M059J (cell line): ENCODE data around the gene DMD. TPM values are rescaled to one million over a fixed set of nuclear protein-coding genes. Genes with fewer than 3 reads are reported as not detected.
A peak's percentile ranks its signal among the peaks of the same experiment; 100 is the strongest.
"Not testable (repeated sequence)": the region's sequence is repeated elsewhere in the genome, so short reads cannot be mapped to it uniquely, and the experiment has no call there.

Source experiments
- DNase-seq: peaks from one replicate; pipeline ENCODE4 v3.0.0-alpha.2; 2012; ENCODE audit warnings: low read depth
- total RNA-seq: library from RNA; depleted of rRNA; stranded (reverse); fragments of >200 nt; shearing (Covaris generic); gene quantifications from 2 replicates; pipeline ENCODE4 v1.2.3, GENCODE V29; 2014

DMD gene
- total RNA-seq, 1 experiment from 2014 or later = 1.1 TPM

DNA sequence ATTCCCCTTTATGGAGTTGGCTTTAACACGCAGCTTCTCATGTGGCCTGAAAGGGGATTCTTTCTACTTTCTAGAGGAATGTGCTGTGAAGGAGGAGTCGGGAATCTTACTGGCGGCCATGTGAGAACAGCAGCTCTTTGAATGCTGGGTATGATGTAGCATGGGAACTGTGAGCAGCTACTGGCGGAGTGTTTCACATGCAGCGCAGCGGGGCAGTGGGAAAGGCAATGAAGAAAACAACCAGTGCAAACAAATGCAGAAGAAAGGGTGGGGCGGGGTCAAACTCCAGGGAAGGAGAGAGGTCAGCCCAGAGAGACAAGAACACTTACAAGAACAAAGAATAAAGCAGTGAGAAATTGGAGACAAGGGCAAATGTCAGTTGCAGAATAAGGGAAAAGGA, 1775.8 kb downstream of the DMD start:
- no peak for DNase-seq

DNA sequence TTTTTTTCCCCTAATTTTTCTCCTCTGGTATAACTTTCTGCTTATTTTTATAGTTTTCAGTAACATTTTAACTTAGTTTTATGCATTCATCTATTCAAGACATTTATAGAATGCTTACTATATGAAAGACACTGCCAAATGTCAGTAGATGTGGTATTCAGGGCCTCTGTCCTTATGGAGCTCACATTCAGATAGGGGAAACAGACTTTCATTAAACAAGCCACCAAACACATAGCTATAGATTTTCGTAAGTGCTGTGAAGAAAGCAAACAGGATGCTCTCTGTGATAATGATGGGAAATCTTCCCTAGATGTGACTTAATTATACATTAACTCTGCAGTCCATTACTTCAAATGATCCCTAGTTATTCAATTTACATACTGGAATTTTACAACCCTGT, 1777.5 kb downstream of the DMD start:
- no peak for DNase-seq

DNA sequence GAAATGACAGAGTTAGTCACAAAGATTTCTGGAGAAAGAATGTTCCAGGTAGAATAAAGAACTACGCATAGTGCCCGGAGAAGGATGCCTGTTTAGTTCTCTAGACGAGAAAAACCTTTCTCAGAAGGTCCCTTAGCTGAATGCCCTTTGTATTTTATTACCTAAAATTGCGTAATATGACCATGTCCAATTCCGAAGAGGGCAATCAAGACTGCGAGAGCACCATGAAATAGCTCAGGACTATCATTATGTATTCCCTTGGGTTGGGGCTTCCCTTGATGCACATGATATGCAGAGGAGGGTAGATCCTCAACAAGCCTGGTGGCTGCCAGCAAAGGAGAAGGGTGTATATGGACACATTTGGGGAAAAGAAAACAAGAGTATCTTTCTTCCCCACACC, 1781.4 kb downstream of the DMD start:
- DNase-seq = no peak

DNA sequence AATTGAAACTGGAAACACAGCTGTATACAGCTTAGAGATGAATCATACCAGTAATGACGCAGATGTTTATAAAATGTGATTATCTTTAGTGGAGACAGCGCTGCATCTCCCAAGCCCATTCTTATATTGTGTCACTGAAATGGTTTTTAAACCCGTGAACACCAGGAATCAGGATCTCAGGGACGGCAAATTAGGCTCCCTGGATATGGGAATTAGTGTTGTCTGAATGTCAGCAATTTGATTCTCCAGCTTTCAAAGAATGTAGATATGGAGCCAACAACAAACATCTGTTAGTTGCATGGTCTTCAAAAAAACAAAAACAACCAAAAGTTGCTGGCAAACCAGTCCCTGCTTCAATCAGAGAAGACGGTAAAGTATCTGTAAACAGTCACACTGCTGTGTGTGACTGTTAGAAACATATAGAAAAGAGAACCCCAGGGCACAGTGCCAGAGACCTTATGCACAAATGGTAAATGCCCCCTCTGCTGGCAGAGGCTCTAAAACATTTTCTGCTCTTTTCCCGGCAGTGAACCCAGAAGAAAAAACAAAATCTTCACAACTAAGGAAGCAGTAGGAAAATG, 1787.7 kb downstream of the DMD start:
- DNase-seq = peak; percentile 30

DNA sequence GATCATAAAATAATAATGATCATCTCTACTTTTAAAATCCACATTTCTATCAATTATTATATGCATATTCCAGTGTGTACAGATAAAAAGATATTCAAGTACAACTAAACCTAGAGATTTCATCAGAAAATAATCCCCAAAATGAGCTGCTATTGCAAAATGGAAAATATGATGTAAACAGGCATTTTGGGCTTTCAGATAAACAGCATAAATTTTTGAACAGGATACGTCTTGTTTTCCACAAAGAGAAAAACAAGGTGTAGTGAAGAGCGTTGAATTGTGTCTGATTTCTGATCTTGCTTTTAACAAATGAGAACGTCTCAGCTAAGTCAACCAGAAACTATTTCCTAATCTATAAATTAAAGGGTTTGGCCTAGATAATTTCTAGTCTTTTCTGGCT, 1789.9 kb downstream of the DMD start:
- DNase-seq = no peak

DNA sequence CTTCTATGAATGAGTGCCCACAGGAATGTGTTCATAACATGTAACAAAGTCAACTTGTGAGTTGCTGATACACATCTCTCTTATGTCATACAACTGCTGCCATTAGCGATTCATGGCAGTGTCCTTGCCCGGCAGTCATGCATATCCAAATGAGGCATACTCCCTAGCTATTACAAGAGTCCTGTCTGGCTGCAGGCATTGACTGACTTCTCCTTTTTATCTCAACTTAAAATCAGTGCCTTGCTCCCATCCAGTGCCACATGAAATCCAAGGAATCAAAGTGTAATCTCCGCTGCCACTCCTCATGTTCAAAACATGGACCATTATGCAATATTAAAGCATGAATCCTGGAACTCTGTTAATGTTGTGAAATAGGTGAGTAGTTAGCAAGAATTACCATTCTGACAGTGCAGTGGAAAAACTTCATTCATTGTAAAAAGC, 1790.6 kb downstream of the DMD start:
- DNase-seq = peak; percentile 14

DNA sequence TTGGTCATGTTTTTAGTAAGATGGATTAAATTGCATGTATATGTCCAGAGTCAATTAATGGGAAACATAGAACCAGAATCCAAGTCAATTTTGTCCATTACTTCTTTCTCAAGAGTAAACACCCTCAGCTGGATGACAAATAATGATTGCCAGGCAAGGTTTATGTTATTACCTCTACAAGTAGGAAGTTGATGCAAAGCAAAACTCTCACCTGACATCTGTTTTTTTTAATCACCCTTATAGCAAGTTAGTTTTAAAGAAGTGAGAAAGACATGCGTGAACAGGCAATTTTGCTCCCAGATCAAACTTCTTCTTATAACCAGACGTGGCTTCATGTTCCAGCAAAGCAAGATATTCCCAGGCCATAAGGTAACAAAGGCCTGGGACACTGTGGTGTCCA, 1791.0 kb downstream of the DMD start:
- no peak for DNase-seq

DNA sequence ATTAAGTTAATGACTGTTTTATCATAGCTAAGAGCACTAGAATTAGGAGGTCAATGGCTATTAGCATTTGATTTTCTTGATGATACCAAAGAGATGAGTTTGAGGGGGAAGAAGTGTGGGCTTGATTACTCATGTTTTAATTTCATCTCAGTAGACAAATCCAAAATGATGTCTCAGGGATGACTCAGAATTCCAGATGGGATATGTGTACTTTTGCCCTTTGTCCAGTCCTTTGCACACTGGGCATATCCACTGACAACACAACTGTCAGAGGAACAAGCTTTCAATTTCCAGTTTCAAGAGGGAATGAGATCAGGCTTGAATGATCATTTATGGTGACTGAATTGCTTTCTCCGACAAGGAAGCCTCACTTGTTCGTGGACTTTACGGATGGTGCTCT, 1814.2 kb downstream of the DMD start:
- DNase-seq = peak; percentile 53

DNA sequence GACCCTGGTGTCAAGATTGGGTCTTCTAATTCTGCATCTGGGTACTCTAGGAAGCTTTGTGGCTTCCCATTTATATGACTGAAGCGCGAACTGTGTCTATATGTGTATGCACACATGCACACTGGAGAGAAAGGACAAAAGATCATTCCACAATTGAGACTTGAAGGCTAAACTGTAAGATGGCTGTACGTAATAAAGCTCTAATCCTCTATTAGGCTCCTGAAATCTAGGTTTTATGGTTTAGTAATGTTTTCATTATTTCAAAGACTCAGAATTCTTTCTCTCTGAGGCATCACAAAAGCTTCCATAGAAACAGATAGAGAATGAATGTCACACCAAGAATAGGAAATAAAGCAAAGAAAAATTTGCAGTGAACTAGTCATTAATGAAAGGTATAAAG, 1818.8 kb downstream of the DMD start:
- no peak for DNase-seq

DNA sequence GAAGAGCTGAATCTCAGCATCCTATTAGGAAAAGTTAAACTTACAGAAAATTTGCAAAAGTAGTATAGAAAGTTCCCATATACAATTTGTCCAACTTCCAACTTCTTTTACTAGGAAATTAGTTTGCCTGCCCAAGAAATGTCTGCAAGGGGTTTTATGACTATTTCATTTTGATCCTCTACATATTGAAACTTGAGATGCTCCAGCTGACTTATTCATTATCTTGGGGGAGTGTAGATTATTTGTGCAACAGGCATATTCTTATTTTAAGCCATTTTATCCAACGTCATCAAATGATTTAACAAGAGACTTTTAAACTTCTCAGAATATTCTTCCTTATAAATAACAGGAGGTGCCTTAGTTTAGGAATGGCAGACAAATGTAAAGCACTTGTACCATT, 1822.4 kb downstream of the DMD start:
- DNase-seq = no peak

DNA sequence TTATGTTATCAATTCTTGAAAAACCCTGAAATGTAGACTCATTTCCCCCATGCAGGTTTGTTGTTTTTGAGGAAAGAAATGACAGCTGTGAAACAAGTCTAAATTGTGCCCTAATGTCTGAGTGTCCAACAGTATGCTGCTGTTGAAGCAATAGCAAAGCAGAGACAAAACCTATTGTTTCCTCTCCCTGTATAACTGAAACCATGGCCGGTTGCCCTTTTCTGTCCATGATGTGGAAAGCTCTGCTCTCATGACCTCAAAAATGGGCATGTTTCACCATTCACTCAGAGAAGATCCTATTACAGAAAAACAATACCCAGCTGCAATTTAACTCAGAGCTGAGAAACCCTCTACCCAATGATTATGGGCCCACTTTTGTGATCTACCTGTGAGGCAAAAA, 1826.9 kb downstream of the DMD start:
- no peak for DNase-seq

DNA sequence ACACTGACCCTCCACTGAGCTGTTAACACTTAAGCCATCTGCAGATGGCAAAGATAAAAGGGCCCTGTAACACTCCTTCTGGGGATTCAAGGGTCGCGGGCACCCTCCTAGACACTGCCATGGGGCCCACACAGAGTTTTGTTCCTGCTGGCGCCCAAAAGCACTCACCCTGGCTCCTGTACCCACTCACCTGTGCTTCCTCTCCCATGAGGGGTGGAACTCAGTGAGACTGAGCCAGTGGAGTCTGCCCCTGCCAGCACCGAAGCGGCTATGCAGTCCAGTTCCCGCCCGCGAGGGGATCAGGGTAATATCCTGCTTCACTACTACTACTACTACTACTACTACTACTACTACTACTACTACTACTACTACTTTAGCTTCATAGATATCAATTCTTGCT, 1827.4 kb downstream of the DMD start:
- no peak for DNase-seq

DNA sequence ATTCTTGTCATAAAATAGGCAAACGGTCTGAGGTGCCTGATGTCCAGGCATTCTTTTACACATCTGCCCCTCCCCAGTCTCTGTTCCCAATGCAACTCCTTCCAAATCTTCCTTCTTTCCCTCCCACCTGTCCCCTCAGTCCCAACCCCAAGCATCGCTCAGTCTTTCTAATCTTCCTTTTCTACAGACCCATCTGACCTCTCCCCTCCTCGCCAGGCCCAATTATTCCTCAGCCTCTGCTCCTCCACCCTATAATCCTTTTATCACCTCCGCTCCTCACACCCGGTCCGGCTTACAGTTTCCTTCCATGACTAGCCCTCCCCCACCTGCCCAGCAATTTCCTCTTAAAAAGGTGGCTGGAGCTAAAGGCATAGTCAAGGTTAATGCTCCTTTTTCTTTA, 1832.4 kb downstream of the DMD start:
- DNase-seq = not testable (repeated sequence)

DNA sequence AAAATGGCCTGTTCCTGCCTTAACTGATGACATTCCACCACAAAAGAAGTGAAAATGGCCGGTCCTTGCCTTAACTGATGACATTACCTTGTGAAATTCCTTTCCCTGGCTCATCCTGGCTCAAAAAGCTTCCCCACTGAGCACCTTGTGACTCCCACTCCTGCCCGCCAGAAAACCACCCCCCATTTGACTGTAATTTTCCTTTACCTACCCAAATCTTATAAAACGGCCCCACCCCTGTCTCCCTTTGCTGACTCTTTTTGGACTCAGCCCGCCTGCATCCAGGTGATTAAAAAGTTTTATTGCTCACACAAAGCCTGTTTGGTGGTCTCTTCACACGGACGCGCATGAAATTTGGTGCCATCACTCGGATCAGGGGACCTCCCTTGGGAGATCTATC, 1833.5 kb downstream of the DMD start:
- not testable (repeated sequence) for DNase-seq

DNA sequence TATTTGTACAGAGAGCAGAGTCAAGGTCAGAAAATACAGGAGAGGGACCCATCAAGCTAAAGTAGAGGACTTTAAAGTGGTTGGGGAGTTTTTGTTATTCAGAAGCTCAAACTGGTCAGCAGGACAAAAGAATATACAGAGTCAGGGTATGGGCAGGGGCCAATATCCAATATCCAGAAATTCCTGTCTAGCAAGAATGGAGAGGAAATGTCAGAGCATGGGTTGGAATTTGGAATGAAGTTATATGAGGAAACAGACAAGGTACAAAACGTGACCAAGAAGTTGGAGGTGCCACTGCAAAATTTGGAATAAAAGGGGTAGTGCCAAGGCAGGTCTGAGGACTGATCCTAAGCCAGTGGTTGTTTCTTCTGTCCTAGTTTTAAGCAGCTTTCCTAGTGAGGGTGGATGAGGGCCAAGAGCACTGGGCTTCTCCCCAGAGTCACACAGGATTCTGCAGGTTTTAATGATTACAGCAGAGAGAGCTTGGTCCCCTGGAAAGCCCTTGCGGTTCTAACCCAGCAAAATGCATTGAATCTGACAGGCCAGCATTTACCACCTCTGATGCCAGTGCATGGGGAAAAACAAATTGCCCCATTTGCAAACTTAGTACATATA, 1834.8 kb downstream of the DMD start:
- no peak for DNase-seq

DNA sequence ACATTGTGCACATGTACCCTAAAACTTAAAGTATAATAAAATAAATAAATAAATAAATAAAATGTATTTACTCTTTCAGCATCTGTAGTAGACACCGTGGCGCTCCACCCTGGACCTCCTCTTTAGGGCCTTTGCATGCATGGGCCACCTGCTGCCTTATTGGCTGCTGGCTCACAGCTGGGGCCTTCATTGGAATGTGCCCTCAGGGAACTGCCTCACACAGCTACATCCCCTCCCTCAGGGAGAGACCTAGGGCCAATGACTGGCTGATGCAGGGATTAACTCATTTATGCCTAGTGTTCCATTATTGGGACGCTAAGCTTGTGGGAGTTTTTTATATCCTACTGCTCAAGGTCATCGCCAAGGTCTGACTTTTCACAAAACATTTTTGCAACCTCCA, 1836.6 kb downstream of the DMD start:
- DNase-seq = no peak

DNA sequence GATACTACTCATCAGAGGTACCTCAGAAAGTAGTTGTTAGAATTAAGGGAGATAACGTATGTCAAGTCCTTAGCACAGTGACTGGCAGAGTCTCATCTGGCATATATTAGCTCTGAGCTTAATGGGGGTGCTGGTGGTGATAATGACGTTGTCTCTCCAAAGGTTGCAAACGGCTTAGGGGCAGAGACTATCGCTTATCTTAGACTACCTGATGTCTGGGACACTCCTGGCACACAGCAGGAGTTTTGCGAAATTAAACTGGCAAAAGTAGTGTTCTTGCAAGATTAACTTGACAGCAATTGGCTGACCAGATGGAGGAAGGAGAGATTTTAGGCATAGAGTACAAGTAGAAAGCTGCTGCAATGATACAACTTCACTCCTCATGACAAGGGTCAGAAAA, 1839.4 kb downstream of the DMD start:
- no peak for DNase-seq

DNA sequence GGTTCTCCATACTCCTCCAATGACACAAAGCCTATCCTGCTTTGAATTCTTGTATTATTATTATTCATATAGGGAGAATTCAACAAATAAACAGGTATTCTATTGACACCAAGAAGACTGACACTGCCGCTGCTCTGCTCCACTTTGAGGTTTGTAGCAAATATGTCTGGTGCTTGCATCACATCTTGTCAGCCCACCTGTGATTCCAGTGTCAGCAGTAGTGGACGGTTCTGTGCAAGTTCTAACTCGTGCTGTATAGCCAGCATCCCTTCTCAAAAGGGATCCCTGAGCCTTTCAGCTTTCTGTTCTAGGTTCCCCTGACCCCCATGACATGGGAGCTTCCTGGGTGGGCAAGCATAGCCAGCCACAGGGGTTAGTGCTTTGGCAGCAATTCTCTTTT, 1843.5 kb downstream of the DMD start:
- no peak for DNase-seq

DNA sequence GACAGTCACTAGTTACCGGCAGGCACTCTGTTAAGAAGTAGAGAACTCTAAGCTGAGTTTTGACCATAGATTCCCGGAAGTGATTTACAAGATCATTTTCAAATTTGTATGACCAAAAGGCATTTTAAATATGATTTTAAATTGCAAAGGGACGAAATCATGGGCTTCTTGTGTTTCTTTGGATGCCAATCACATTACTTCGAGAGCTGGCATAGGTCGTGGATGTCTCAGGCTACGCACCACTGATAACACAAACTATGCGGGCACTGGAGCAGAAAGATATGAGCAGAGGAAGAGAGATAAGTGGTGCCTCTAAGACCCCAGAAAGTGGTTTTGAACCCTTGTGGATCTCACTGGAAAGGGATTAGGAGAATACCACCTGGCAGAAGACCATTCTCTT, 1845.3 kb downstream of the DMD start:
- no peak for DNase-seq

DNA sequence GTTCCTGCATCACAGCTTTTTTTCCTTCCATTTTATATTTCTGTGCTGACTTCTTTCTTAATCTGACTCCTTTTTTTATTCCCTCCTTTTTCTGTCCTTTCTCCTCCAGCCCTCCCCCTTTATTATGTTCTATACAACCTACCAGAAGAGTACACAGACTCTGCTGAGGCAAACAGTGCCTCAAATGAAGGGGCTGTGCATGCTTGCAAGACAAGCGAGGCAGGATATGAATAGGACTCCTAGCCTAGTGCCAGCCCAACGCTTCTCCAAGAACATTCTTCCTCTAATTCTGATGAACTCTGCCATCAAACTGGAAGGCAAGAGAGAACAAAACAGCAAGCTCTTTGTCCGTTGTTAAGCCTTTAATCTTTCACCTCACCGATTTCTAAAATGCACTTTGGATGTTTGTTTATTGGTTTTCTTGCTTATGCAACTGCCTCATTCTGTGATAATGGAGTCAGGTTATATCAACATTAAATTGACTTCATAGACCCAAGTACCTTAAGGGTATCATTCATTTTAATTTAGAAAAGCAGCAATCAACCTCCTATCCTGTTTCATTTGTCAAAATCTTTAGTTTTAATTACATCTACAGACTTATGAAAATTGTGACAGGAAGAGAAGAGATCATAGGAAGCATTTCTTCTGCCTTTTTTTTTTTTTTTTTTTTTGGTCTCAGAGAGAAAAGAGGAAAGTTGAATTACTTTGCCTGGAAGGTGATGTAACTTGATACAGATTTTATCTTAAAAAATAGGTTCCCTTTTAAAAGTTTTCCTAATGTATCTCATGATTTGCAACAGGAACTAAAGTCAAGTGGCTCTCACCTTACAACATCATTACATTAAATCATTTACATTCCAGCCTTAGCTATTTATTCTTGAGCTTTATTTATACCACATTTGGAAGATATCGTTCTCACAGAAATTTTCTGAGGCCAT, 1854.8 kb downstream of the DMD start:
- no peak for DNase-seq

DNA sequence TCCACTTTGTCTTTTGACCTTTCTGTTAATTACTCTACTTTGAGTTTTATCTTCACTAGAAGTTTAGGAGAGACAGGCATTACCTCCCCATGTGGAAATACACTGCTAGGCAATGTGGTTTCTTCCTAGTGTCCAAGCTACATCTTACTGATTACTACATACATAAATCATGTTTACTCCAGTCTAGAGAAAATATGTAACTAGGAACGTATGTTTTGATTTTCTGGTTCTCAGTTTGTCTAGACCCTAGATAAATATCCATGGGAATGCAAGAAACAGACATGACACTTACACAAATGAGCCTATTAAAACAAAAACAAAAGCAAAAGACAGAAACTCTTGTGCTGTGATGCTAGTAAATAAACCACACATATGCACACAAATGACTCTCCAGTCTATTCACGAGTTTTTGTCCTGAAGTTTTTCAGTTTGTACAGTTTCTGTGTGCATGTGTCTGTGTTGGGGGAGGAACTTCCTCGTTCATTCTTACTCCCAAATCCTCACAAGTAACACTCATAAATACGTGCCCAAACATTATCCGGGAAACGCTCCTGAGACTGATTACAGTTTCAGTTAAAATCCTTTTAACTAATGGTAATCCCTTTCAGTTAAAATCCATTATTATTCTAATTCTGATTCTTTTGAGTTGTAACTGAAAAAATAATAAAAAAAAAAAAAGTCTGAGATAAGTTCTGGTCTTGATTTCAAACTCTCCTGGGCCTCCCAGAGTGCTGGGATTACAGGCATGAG, 1856.0 kb downstream of the DMD start:
- no peak for DNase-seq

DNA sequence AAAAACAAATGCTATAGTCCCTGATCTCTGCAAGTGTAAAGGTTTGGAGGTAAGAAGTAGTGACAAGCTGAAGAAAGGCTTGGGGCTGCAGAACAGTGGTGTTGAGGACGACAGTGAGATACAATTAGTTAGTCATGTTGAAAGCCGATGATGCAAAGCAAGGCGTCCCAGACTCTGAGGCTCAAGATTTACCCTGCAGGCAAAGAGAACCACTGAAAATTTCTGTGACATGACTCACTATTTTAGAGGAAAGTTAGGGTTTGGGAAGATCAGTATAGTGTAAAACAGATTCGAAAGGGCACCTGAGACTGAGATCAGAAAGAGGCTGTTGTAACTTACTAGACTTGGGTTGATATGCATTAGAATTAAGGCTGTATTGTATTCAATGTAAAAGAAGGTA, 1858.3 kb downstream of the DMD start:
- DNase-seq = peak; percentile 93

DNA sequence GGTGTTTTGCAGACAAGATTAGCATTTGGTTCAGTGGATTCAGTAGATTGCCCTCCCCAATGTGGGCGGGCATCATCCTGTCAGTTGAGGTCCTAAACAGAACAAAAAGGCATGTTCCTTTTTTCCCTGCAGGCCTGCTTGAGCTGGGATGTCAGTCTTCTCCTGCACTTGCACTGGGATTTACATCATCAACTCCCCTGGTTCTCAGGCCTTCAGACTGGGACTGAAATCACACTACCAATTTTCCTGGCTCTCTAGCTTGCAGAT, 1860.6 kb downstream of the DMD start:
- no peak for DNase-seq
